ENCODE data around the gene RTL1.

DNA sequence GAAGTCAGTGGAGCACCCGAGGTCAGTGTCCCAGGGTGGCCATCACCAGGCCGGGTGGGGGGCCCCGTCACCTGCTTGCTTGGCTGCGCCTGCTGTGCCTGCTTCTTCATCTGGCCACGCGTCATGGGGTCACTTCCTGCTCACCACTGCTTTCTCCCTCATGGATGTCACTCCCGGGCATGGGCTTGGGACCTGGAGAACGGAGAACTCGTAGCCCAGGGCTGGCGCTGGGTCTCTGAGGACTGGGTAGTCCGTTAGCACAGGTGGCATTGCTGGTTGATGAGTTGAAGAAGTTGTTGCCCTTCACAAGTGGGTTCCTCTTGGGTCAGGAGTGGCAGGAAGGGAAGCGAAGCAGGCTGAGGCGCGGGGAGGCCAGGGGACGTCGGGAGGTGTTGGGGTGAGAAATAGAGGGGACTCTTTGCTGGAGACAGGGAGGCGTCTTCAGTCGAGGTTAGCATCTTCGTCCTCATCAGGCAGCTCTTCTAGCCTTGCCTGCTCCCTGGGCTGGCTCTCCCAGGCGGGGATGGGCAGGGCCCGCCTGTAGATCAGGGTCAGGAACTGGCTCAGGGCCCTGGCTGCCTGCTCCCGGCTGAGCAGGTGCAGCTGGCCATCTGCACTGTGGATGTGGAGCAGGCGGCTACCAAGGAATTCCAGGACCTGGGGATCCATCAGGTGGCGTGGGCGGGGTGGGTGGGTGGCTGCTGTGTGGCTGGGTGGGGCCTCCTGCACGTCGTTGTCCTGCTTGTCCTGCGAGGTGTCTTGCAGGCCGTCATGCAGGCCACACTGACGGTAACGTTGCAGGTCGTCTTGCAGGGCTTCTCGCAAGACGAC lies 23.0 kb downstream of the RTL1 start:
- TF ChIP-seq, protein P1, sequence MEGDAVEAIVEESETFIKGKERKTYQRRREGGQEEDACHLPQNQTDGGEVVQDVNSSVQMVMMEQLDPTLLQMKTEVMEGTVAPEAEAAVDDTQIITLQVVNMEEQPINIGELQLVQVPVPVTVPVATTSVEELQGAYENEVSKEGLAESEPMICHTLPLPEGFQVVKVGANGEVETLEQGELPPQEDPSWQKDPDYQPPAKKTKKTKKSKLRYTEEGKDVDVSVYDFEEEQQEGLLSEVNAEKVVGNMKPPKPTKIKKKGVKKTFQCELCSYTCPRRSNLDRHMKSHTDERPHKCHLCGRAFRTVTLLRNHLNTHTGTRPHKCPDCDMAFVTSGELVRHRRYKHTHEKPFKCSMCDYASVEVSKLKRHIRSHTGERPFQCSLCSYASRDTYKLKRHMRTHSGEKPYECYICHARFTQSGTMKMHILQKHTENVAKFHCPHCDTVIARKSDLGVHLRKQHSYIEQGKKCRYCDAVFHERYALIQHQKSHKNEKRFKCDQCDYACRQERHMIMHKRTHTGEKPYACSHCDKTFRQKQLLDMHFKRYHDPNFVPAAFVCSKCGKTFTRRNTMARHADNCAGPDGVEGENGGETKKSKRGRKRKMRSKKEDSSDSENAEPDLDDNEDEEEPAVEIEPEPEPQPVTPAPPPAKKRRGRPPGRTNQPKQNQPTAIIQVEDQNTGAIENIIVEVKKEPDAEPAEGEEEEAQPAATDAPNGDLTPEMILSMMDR (IDR thresholded peaks at IDR 0.05) = no peak
- no peak for TF ChIP-seq POLR2AphosphoS5 (IDR thresholded peaks at IDR 0.05)

Data from stomach (tissue), 4 donors.